ENCODE measurements around the gene FIG4. TPM values are rescaled to one million over a fixed set of nuclear protein-coding genes. Genes with fewer than 3 reads are reported as not detected.

Gene FIG4
- polyA plus RNA-seq, 1 donor (not counting 4 experiments of a cell fraction or from before 2014, with no cell fraction given) = 12.8 TPM

DNA sequence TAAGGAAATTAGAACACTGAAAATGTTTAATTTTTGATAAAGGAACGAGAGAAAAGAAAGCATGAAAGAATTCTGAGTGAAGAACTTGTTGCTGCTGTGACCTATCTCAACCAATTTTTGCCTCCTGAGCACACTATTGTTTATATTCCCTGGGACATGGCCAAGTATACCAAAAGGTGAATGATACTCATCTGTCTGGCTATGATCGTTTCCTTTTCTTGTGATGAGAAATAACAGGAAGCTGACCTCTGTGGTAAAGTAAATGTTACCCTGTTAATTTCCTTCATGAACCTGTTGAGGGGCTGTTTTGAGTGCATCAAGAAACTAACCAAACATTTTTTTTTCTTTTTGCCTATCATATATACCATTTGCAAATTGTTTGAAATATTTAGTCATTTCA lies 69.1 kb downstream of the FIG4 start:
- no peak for DNase-seq (ENCODE audit: low read depth, low spot score)
- FAIRE-seq = no peak
- Histone ChIP-seq H3K36me3 (ENCODE audit: control insufficient read depth in 2 of 2, extremely low read depth in 1 of 2, insufficient read depth in 2 of 2, low read length in 2 of 2) (no peaks in the 10 kb centered on the region), H3K9me3 (ENCODE audit: control insufficient read depth, low read depth, low read length) (no peaks in the 10 kb centered on the region), H3K79me2 (ENCODE audit: control insufficient read depth, insufficient read depth, low read length) (no peaks in the 10 kb centered on the region), H3K27me3 (ENCODE audit: control insufficient read depth, extremely low read depth, insufficient read depth, low read length) (no peaks in the 10 kb centered on the region), H4K20me1 (ENCODE audit: control insufficient read depth, extremely low read depth, insufficient read depth, low read length) (no peaks in the 10 kb centered on the region), H3K4me2 (ENCODE audit: control insufficient read depth, extremely low read depth, insufficient read depth, low read depth, low read length) (no peak overlapping the region), H3K27ac (ENCODE audit: control insufficient read depth, insufficient read depth, low read length) (no peak overlapping the region), H2AFZ (ENCODE audit: control insufficient read depth, low read length) (no peak overlapping the region), H3K9ac (ENCODE audit: control insufficient read depth, extremely low read depth, insufficient read depth, low read length) (no peak overlapping the region), H3K4me1 (ENCODE audit: control insufficient read depth, extremely low read depth, insufficient read depth, low read length) (no peaks in the 10 kb centered on the region), H3K9me1 (ENCODE audit: control insufficient read depth, extremely low read depth, insufficient read depth, low read length) (peaks cover 2% of the 10 kb centered on the region), H3K4me3 (ENCODE audit: control insufficient read depth in 2 of 3, extremely low read depth in 1 of 3, insufficient read depth in 2 of 3, low read depth in 1 of 3, low read length in 3 of 3) (no peak overlapping the region)
- TF ChIP-seq CTCF (optimal IDR thresholded peaks at IDR 0.05 in 1 of 3, IDR thresholded peaks at IDR 0.05 in 1 of 3, conservative IDR thresholded peaks at IDR 0.05 in 1 of 3; ENCODE audit: extremely low read depth in 1 of 3, insufficient read depth in 2 of 3, low read length in 3 of 3) (no peak), EZH2 (IDR thresholded peaks at IDR 0.05; ENCODE audit: low read length) (no peak)
- dilution Hi-C loops (cut with MboI; ENCODE audit: extremely low pct_ligation_motif_present, low sequenced_read_pairs) = no loop called here

DNA sequence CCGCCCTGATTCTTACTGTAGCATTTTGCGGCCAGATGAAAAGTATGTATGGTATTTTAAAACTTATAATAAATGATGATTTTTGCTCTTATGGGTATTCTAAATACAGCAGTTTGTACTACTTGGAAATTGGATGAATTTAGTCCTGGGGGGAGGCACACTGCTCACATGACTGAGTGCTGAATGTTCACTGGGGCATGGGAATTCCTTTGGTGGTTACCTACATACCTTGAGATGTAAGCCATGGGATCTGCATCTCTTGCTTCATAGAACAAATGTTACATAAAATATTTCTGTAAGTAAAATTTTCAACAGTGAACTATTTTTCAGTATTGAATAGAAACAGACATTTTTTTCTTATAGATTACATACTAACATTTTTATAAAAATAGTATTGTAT lies 71.1 kb downstream of the FIG4 start:
- Histone ChIP-seq H3K79me2 (ENCODE audit: control insufficient read depth, insufficient read depth, low read length) (no peaks in the 10 kb centered on the region), H3K4me3 (ENCODE audit: control insufficient read depth in 2 of 3, extremely low read depth in 1 of 3, insufficient read depth in 2 of 3, low read depth in 1 of 3, low read length in 3 of 3) (no peak overlapping the region), H3K27ac (ENCODE audit: control insufficient read depth, insufficient read depth, low read length) (no peak overlapping the region), H3K9ac (ENCODE audit: control insufficient read depth, extremely low read depth, insufficient read depth, low read length) (no peak overlapping the region), H3K9me3 (ENCODE audit: control insufficient read depth, low read depth, low read length) (no peaks in the 10 kb centered on the region), H3K9me1 (ENCODE audit: control insufficient read depth, extremely low read depth, insufficient read depth, low read length) (peaks cover 2% of the 10 kb centered on the region), H2AFZ (ENCODE audit: control insufficient read depth, low read length) (no peak overlapping the region), H3K36me3 (ENCODE audit: control insufficient read depth in 2 of 2, extremely low read depth in 1 of 2, insufficient read depth in 2 of 2, low read length in 2 of 2) (no peaks in the 10 kb centered on the region), H3K27me3 (ENCODE audit: control insufficient read depth, extremely low read depth, insufficient read depth, low read length) (no peaks in the 10 kb centered on the region), H3K4me1 (ENCODE audit: control insufficient read depth, extremely low read depth, insufficient read depth, low read length) (no peaks in the 10 kb centered on the region), H4K20me1 (ENCODE audit: control insufficient read depth, extremely low read depth, insufficient read depth, low read length) (no peaks in the 10 kb centered on the region), H3K4me2 (ENCODE audit: control insufficient read depth, extremely low read depth, insufficient read depth, low read depth, low read length) (no peak overlapping the region)
- dilution Hi-C loops (cut with MboI; ENCODE audit: extremely low pct_ligation_motif_present, low sequenced_read_pairs) = no loop called here
- FAIRE-seq = no peak
- TF ChIP-seq CTCF (optimal IDR thresholded peaks at IDR 0.05 in 1 of 3, IDR thresholded peaks at IDR 0.05 in 1 of 3, conservative IDR thresholded peaks at IDR 0.05 in 1 of 3; ENCODE audit: extremely low read depth in 1 of 3, insufficient read depth in 2 of 3, low read length in 3 of 3) (no peak), EZH2 (IDR thresholded peaks at IDR 0.05; ENCODE audit: low read length) (no peak)
- no peak for DNase-seq (ENCODE audit: low read depth, low spot score)
